K562 treated with DMSO at 1 percent for 24 hours (cell line): ENCODE results near the gene SCYL3. TPM values are rescaled to one million over a fixed set of nuclear protein-coding genes. Genes with fewer than 3 reads are reported as not detected.

ENCODE experiments used
- total RNA-seq: library from RNA; unstranded; fragments of 300-600 nt; gene quantifications from 2 replicates; pipeline ENCODE4 v1.2.3, GENCODE V29; 2022; ENCODE audit warnings: low read depth; ENCODE audit not compliant: insufficient read depth

The SCYL3 gene
- 2.3 and 4.3 TPM in 2 replicates for total RNA-seq

DNA sequence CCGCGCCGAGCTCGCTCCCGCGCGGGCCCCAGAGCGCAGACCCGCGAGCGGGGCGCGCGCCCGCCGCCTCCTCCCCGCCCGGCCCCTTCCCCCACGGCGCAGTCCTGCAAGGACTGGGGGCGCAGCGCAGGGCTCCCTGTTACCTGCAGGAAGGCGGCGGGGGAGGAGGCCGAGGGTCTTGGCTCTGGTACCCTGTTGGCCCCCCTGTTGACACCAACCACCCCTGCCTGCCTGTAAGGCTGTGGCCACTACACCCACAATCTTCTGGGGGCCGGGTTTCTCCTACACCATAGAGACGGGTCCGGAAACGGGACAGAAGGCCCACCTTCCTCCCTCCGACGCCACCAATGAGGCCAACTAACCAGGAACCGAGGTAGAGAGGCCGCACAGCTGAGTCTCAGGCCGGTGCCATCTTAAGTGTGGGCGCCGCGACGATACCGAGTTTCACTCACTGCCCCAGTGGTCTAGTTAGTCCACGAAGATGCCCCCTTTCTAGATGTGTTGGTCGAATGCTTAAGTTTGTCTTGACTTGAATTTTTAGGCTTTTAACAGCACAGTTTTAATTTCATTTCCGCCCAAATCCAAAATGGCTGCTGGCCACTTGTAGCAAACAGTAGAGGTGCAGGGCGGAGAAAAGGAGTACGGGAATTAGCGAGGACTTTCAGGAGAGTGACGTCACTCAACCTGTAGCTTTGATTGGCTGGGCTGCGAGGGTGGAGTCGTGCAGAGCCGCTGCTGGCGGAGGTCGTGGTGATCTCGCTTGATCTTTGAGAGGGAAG lies at the start of gene SCYL3:
Gene SCYL3, minus strand, starts transcription at position 252 of the 779 bp plus-strand sequence. CDS start 5,056 bp downstream, outside the sequence.

Other genes starting within 250 kb of the SCYL3 start
- not detected in 2 replicates for gene SELL, start 182.3 kb downstream of the SCYL3 start, total RNA-seq
- not detected in 2 replicates for gene SELE, start 159.8 kb downstream of the SCYL3 start, total RNA-seq
- 4.5 and 7.0 TPM in 2 replicates for gene METTL18, start 99.0 kb downstream of the SCYL3 start, total RNA-seq
- gene KIFAP3, start 180.8 kb upstream of the SCYL3 start, total RNA-seq = 12.6 and 15.1 TPM in 2 replicates